HK-2 (cell line): ENCODE results near the gene DLK2.
"Not testable (repeated sequence)": the region's sequence is repeated elsewhere in the genome, so short reads cannot be mapped to it uniquely, and the experiment has no call there.

Experiments
- DNase-seq: peaks from one replicate; pipeline ENCODE4 v3.0.0-alpha.2; 2018; ENCODE audit not compliant: unreplicated experiment

Gene DLK2

DNA sequence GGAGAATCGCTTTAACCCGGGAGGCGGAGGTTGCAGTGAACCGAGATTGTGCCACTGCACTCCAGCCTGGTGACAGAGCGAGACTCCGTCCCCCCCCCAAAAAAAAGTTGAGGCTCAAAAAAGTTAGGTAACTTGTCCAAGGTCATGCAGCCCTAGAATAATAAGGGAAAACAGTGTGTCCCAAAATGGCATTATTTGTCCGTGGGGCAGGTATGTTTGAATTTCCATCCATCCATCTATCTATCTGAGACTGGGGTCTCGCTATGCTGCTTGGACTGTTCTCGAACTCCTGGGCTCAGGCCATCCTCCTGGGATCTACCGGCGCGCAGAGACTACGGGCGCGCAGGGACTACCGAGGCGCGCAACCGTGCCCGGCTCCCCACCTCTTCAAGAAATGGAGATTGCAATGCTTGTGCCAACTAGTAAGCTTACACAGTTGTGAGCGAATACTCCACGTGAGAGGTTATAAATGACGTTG lies 28.4 kb downstream of the DLK2 start:
- DNase-seq = no peak

- DNase-seq = not testable (repeated sequence)
These were observed 30.3 kb downstream of the DLK2 start for GRCh38 chr6:43425083-43425482.

DNA sequence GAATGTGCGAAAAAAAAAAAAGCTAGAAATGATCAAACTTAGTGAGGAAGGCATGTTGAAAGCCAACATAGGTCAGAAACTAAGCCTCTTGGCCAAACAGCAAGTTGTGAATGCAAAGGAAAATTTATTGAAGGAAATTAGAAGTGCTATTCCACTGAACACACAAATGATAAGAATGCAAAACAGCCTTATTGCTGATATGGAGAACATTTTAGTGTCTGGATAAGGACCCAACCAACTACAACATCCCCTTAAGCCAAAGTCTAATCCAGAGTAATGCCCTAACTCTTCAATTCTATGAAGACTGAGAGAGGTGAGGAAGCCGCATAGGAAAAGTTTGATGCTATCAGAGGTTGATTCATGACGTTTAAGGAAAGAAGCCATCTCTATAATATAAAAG lies 33.5 kb downstream of the DLK2 start:
- DNase-seq = no peak

GRCh38 chr6:43420012-43420709 lies 35.2 kb downstream of the DLK2 start:
- no peak for DNase-seq

GRCh38 chr6:43416935-43417334 lies 38.4 kb downstream of the DLK2 start:
- DNase-seq = no peak

DNA sequence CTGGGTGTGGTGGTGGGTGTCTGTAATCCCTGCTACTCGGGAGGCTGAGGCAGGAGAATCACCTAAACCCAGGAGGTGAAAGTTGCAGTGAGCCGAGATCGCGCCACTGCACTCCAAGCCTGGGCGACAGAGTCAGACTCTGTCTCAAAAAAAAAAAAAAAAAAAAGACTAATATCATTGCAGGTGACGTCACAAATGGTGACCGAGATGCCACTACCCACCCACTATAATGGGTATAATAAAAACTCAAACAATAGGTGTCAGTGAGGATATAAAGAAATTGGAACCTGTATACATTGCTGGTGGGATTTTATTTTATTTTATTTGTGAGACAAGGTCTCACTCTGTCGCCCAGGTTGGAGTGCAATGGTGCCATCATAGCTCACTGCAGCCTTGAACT lies 40.1 kb downstream of the DLK2 start:
- DNase-seq = not testable (repeated sequence)

DNA sequence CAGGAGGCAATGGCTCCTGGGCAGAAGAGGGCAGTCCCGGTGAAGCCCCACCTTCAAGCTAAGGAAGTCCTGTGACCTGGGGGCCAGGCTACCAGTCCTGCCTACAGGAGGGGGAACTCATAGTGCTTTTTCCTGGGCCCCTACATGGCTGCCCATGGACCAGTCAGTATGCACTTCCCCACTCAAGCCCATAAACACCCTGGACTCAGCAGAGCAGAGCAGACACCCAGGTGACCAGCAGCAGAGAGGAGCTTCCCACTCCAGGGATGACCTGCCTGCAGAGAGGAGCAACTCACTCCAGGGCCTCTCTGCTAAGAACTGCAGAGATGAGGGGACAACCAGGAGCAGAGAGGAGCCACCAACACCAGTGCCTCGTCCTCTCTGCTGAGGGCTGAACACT lies 42.3 kb downstream of the DLK2 start:
- DNase-seq = no peak

GRCh38 chr6:43412541-43412940 lies 42.8 kb downstream of the DLK2 start:
- no peak for DNase-seq

DNA sequence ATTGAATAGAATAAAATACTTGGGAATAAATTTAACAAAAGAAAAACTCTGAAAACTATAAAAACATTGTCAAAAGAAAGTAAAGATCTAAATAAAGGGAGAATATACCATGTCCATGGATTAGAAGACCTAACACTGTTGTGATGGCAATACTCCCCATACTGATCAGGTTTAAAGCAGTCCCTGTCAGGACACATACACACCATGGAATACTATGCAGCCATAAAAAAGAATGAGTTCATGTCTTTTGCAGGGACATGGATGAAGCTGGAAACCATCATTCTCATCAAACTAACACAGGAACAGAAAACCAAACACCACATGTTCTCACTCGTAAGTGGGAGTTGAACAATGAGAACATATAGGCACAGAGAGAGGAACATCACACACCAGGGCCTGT lies 44.6 kb downstream of the DLK2 start:
- DNase-seq = not testable (repeated sequence)

- no peak for DNase-seq
These were observed 47.1 kb downstream of the DLK2 start for GRCh38 chr6:43408259-43408658.

- DNase-seq = no peak
These were observed 48.1 kb downstream of the DLK2 start for GRCh38 chr6:43407296-43407695.

DNA sequence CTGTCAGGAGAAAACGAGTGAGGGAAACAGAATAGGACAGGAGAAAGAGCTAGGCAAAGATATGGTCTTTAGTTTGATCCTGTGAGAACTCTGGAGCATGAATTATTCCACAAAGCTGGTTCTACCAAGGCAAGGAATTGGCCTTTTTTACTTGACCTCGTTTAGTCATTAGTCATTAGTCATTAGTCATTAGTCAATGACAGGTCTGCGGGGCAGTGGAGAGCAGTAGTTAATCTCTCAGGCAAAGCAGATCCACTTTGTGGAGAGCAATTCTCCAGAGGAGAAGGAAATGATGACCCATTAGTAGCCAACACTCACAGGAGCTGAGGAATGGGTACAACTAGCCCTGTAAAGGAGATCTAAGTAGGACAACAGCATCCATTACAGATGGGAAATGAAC lies 50.0 kb downstream of the DLK2 start:
- DNase-seq = no peak

DNA sequence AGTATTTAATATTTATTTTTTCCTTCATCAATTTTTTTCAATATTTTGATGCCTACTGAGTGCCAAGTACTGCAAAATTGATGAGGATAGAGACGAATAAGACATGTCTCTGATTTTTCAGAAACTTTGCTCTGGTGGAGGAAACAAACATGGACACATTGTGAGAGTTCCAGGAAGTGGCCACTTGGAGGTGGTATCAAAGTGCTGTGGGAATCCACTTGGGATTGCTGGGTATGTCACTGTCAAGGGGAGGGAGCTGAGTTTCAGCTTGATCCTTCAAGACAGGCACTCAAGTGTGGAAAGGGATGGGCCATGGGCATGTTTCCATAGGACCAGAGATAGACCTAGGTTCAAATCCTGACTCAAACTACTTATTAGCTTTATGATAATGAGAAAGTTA lies 52.5 kb downstream of the DLK2 start:
- no peak for DNase-seq

- DNase-seq = no peak
These were observed 53.6 kb downstream of the DLK2 start for GRCh38 chr6:43401730-43402129.
